ENCODE data around the gene TBL1X.

DNA sequence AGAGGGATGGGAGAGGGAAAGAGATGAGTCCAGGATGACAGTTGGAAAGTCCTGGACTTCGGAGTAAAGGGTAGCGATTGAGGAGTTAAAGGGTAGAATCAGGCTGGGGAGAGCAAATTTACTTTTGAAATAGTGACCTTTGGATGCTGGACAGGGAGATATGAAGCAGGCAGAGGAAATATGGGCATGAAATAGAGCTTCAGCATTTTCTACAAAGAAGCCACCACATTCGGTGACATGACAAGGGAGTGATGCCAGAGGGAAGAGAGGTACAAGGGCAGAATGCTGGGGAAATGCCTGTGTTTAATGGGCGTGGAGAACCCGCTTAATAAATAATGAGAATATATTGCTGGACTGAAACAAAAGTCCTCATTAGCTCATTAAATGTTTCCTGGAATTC, 92.7 kb downstream of the TBL1X start:
- TF ChIP-seq, protein P1, sequence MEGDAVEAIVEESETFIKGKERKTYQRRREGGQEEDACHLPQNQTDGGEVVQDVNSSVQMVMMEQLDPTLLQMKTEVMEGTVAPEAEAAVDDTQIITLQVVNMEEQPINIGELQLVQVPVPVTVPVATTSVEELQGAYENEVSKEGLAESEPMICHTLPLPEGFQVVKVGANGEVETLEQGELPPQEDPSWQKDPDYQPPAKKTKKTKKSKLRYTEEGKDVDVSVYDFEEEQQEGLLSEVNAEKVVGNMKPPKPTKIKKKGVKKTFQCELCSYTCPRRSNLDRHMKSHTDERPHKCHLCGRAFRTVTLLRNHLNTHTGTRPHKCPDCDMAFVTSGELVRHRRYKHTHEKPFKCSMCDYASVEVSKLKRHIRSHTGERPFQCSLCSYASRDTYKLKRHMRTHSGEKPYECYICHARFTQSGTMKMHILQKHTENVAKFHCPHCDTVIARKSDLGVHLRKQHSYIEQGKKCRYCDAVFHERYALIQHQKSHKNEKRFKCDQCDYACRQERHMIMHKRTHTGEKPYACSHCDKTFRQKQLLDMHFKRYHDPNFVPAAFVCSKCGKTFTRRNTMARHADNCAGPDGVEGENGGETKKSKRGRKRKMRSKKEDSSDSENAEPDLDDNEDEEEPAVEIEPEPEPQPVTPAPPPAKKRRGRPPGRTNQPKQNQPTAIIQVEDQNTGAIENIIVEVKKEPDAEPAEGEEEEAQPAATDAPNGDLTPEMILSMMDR (IDR thresholded peaks at IDR 0.05) = no peak
- TF ChIP-seq POLR2AphosphoS5 (IDR thresholded peaks at IDR 0.05) = no peak

Data from stomach (tissue), 4 donors.